Femur (tissue), 1 donor: ENCODE data around the gene OTOP3.

Experiments used
- DNase-seq: peaks from one replicate; pipeline ENCODE4 v3.0.0-alpha.2; 2017

OTOP3 gene

GRCh38 chr17:74918906-74919305, 16.8 kb upstream of the OTOP3 start:
- no peak for DNase-seq

- DNase-seq: no peak
These were observed 16.0 kb upstream of the OTOP3 start for GRCh38 chr17:74919440-74920305.

GRCh38 chr17:74920306-74920620, 15.4 kb upstream of the OTOP3 start:
- no peak for DNase-seq

GRCh38 chr17:74920642-74921025, 15.1 kb upstream of the OTOP3 start:
- DNase-seq: no peak

- no peak for DNase-seq
These were observed 14.5 kb upstream of the OTOP3 start for GRCh38 chr17:74921026-74921681.

GRCh38 chr17:74921769-74922168, 13.9 kb upstream of the OTOP3 start:
- DNase-seq: no peak

- no peak for DNase-seq
These were observed 13.5 kb upstream of the OTOP3 start for GRCh38 chr17:74922172-74922571.

- DNase-seq: no peak
These were observed 12.8 kb upstream of the OTOP3 start, which contains the start of gene USH1G for GRCh38 chr17:74922694-74923537. TSS of gene USH1G (minus strand) at chr17:74923255. CDS start at chr17:74923073, 182 bp downstream.

GRCh38 chr17:74923538-74924249, 12.0 kb upstream of the OTOP3 start:
- peak; percentile 61 for DNase-seq

- no peak for DNase-seq
These were observed 11.3 kb upstream of the OTOP3 start, which contains the start of gene OTOP2 for GRCh38 chr17:74924250-74924948. TSS of gene OTOP2 (plus strand) at chr17:74924273. CDS start at chr17:74924633, 360 bp downstream.

GRCh38 chr17:74925242-74925641, 10.5 kb upstream of the OTOP3 start:
- DNase-seq: no peak

GRCh38 chr17:74928786-74929185, 6.9 kb upstream of the OTOP3 start:
- no peak for DNase-seq

- DNase-seq: no peak
These were observed 5.1 kb upstream of the OTOP3 start for GRCh38 chr17:74930535-74931036.

GRCh38 chr17:74935048-74935447, 650 bp upstream of the OTOP3 start:
- no peak for DNase-seq

- no peak for DNase-seq
These were observed 737 bp downstream of the OTOP3 start for GRCh38 chr17:74936470-74936799.

- no peak for DNase-seq
These were observed 1.7 kb downstream of the OTOP3 start for GRCh38 chr17:74937064-74938051.

GRCh38 chr17:74938194-74938950, 2.7 kb downstream of the OTOP3 start:
- DNase-seq: no peak

- no peak for DNase-seq
These were observed 3.8 kb downstream of the OTOP3 start for GRCh38 chr17:74939534-74939933.

GRCh38 chr17:74941128-74941725, 5.5 kb downstream of the OTOP3 start:
- DNase-seq: no peak
